Transverse colon (tissue), 4 donors: Measurements from ENCODE around the gene BICDL2.

Experiments
- CTCF ChIP-seq, 5 experiments: fragments of 200-600 bp in 3 of 5; fragments of 450-650 bp in 2 of 5; sonication (generic) in 3 of 5; IDR thresholded peaks; 1 replicate in 2 of 5; 2 replicates in 3 of 5; pipeline ENCODE4 v1.5.1; 2016 to 2017; ENCODE audit warnings: antibody characterized with exemption in 5 of 5, inconsistent platforms in 3 of 5, mild to moderate bottlenecking in 2 of 5, moderate library complexity in 1 of 5
- EP300 ChIP-seq: sonication (generic); formaldehyde crosslinking; IDR thresholded peaks from one replicate; pipeline ENCODE4 v1.6.1; 2017; ENCODE audit warnings: antibody characterized with exemption, low read depth
- POLR2A ChIP-seq: fragments of 450-650 bp; IDR thresholded peaks from one replicate; pipeline ENCODE4 v1.6.1; 2016; ENCODE audit warnings: antibody characterized with exemption, mild to moderate bottlenecking, moderate library complexity
- POLR2AphosphoS5 ChIP-seq, 3 donors: sonication (generic); formaldehyde crosslinking; IDR thresholded peaks; one replicate each; pipeline ENCODE4 v1.6.1; 2016; ENCODE audit warnings: antibody characterized with exemption in 3 of 3

GRCh38 chr16:3057181-3058138 is 20.7 kb upstream of the BICDL2 start:
- TF ChIP-seq CTCF (IDR thresholded peaks at IDR 0.05) = no peak
- no peak for TF ChIP-seq POLR2AphosphoS5 (IDR thresholded peaks at IDR 0.05)
- no peak for TF ChIP-seq POLR2A
- no peak for TF ChIP-seq EP300
